Loucy (cell line): ENCODE measurements around the gene NFIX.

Source experiments
- CTCF ChIP-seq: fragments of 200-600 bp; sonication (generic); conservative IDR thresholded peaks from 2 replicates; pipeline ENCODE4 v1.5.1; 2014; ENCODE audit warnings: mild to moderate bottlenecking, antibody characterized with exemption, low read length
- EZH2phosphoT487 ChIP-seq: fragments of 200-600 bp; IDR thresholded peaks from 2 replicates; pipeline ENCODE4 v1.6.1; 2018; ENCODE audit warnings: antibody characterized with exemption, mild to moderate bottlenecking, moderate library complexity, borderline replicate concordance

DNA sequence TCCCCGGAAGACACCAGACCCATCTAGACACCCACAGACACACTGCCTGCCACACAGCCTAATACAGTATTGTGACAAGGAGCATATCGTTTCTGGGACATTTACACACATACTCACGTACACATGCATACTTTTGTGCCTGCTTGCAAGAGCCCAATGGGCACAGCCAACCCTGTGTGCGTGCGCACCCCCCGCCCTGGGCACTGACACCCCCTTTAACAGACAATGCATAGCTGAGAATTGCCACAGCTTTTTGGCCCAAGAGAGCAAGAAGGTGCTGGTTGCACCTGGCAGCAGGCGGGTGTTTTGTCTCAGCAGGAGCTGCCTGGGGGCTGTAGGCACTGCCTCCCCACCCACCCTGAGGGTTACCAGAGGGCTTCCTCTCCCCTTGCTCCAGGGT, 1.7 kb upstream of the NFIX start:
- TF ChIP-seq CTCF: no peak
- no peak for TF ChIP-seq EZH2phosphoT487
